Breast epithelium (tissue), 4 donors: Measurements from ENCODE around the gene RSPRY1. TPM values are rescaled to one million over a fixed set of nuclear protein-coding genes. Genes with fewer than 3 reads are reported as not detected.

Experiments used
- DNase-seq, 2 donors: peaks; one replicate each; pipeline ENCODE4 v3.0.0-alpha.2; 2019; ENCODE audit warnings: low spot score in 2 of 2
- H3K27ac ChIP-seq, 2 donors: fragments of 200-600 bp; sonication (generic) in 1 of 2; one replicate each; pipeline ENCODE4 v1.5.1; 2016 to 2019; ENCODE audit warnings: mild to moderate bottlenecking in 1 of 2
- H3K27me3 ChIP-seq, 2 donors: fragments of 200-600 bp; sonication (generic) in 1 of 2; one replicate each; pipeline versions ENCODE4 v1.5.1 to v1.6.0; 2017 to 2019; ENCODE audit warnings: control low read depth in 1 of 2, mild to moderate bottlenecking in 1 of 2
- H3K36me3 ChIP-seq: fragments of 200-600 bp; one replicate; pipeline ENCODE4 v1.5.1; 2019
- H3K4me1 ChIP-seq, 2 donors: fragments of 200-600 bp; sonication (generic); one replicate each; pipeline ENCODE4 v1.5.1; 2016 to 2019; ENCODE audit warnings: control low read depth in 1 of 2
- H3K4me3 ChIP-seq, 3 donors: fragments of 200-600 bp; sonication (generic); 1 replicate in 2 of 3; 2 replicates in 1 of 3; pipeline ENCODE4 v1.5.1; 2016 to 2019; ENCODE audit warnings: mild to moderate bottlenecking in 3 of 3, moderate library complexity in 2 of 3
- H3K9me3 ChIP-seq, 2 donors: fragments of 200-600 bp; sonication (generic) in 1 of 2; one replicate each; pipeline ENCODE4 v1.5.1; 2016 to 2019; ENCODE audit warnings: control low read depth in 1 of 2
- CTCF ChIP-seq, 3 donors: fragments of 450-650 bp; IDR thresholded peaks; one replicate each; pipeline ENCODE4 v1.5.1; 2016 to 2017; ENCODE audit warnings: antibody characterized with exemption in 3 of 3, mild to moderate bottlenecking in 3 of 3, moderate library complexity in 3 of 3
- POLR2A ChIP-seq: fragments of 450-650 bp; IDR thresholded peaks from one replicate; pipeline ENCODE4 v1.6.1; 2016; ENCODE audit warnings: antibody characterized with exemption, mild to moderate bottlenecking, moderate library complexity
- POLR2AphosphoS5 ChIP-seq, 3 donors: sonication (generic); formaldehyde crosslinking; IDR thresholded peaks; one replicate each; pipeline ENCODE4 v1.6.1; 2017; ENCODE audit warnings: antibody characterized with exemption in 3 of 3
- intact Hi-C: fragments of 100-400 bp; cut with DNase I; formaldehyde crosslinking; loops from one replicate; pipeline ENCODE4 v1.15.1; 2023; ENCODE audit warnings: low total_unique reads
- total RNA-seq, 3 donors: library from RNA; depleted of rRNA; stranded (reverse); fragments of >200 nt; gene quantifications; one replicate each; pipeline ENCODE4 v1.1.0, GENCODE V29; 2016

The RSPRY1 gene
- total RNA-seq, 3 donors from 2014 or later, result 26.4 to 52.4 (median 34.4) TPM

- Histone ChIP-seq H3K9me3 (no peaks in the 10 kb centered on the region), H3K4me1 (peaks cover 0 to 4% of the 10 kb centered on the region in 2 donors), H3K27ac (peak overlapping the region in 1 of 2 donors; percentile 9), H3K4me3 (no peak overlapping the region), H3K27me3 (no peaks in the 10 kb centered on the region), H3K36me3 (no peaks in the 10 kb centered on the region)
- no peak for TF ChIP-seq CTCF (IDR thresholded peaks at IDR 0.05)
- TF ChIP-seq POLR2A, result no peak
- TF ChIP-seq POLR2AphosphoS5 (IDR thresholded peaks at IDR 0.05), result no peak
- intact Hi-C loops, result no loop called here
- no peak for DNase-seq
Measured at GRCh38 chr16:57145046-57146021, 40.8 kb upstream of the RSPRY1 start.

DNA sequence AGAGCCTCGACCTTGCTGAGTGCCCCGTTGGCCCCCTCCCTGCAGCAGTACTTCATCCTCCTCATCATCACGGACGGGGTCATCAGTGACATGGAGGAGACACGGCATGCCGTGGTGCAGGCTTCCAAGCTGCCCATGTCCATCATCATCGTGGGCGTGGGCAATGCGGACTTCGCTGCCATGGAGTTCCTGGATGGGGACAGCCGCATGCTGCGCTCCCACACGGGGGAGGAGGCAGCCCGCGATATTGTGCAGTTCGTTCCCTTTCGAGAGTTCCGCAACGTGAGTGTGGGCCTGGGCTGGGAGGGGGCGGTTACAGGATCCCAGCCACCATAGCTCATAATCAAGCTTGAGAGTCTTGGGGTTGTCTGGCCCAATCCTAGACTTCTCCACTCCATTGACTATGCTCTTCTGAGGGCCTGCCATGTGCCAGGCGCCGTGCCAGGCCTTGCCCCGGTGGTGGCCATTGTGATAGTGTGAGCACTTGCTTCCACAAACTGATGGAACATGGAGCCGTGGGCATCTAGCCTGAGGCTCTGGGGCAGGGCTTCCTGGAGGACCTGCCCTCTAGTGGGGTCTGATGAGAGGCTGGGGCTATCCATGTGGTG, 40.0 kb upstream of the RSPRY1 start:
- no peak for DNase-seq
- intact Hi-C loops, result no loop called here

DNA sequence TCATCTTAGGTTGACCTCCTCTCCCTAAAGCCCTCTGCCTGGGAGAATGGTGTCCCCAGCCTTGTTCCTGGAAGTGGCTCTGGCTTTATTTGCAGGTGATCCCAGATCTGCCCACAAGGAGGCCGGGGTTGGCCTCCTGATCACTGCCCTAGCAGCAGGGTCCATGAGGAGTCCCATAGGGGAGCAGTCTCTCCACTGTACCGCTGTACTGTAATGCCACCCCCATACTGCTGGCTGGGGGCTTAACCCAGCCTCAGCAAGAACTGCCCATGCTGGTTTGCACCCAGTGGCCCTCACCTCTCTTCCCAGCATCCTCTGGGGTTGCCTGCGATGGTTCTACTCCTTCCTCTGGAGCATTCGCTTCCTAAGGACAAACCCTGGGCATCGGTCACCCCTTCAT, 39.4 kb upstream of the RSPRY1 start:
- peaks cover 0 to 4% of the 10 kb centered on the region in 2 donors for H3K4me1 ChIP-seq
- DNase-seq, result no peak
- peak overlapping the region in 1 of 2 donors; percentile 71 for H3K27ac ChIP-seq
- intact Hi-C loops, result no loop called here
- no peaks in the 10 kb centered on the region for H3K9me3 ChIP-seq
- H3K36me3 ChIP-seq, result no peaks in the 10 kb centered on the region
- TF ChIP-seq POLR2AphosphoS5 (IDR thresholded peaks at IDR 0.05) (no peak), CTCF (IDR thresholded peaks at IDR 0.05) (peak in 1 of 3 donors; percentile 11)
- no peaks in the 10 kb centered on the region for H3K27me3 ChIP-seq
- H3K4me3 ChIP-seq, result no peak overlapping the region

More for the DNA sequence above, 40.0 kb upstream of the RSPRY1 start:
- no peaks in the 10 kb centered on the region for H3K36me3 ChIP-seq
- H3K4me1 ChIP-seq, result peaks cover 0 to 4% of the 10 kb centered on the region in 2 donors
- H3K27ac ChIP-seq, result no peak overlapping the region
- H3K9me3 ChIP-seq, result no peaks in the 10 kb centered on the region
- H3K4me3 ChIP-seq, result no peak overlapping the region
- TF ChIP-seq POLR2AphosphoS5 (IDR thresholded peaks at IDR 0.05) (no peak), CTCF (IDR thresholded peaks at IDR 0.05) (no peak), POLR2A (no peak)
- H3K27me3 ChIP-seq, result no peaks in the 10 kb centered on the region

DNA sequence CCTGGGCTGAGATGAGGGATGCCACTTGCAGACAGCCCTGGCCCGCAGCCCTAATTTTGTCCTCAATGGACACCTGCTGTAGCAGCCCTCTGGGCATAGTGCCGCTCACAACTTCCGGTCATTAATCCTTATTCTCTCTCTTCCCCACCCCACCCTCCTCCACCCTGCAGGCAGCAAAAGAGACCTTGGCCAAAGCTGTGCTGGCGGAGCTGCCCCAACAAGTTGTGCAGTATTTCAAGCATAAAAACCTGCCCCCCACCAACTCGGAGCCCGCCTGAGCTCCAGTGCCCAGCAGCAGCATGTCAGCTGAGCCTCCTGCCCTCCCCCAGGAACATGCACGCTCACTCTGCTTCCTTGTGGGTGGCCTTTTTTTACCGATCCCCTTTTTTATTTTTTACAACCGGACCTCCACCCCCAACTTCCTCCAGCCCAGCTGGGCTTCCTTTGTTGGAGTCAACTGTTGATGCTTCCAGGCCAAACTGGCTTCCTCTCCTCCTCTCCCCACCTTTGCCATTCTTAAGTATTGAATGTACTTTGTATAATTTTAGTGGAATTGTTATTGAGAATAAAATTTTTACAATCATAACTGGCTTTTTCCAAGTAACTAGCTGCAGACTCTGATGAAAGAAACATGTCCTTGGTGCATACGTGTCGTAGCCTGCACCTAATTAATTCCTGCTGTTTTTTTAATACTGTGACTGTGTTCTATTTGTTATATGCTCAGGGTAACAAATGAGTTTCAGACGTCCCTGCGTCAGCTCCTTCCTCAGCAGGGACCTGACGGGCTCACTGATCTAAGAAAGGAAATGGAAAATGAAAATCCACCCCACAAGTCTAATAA, 38.5 kb upstream of the RSPRY1 start:
- intact Hi-C loops, result no loop called here
- peaks cover 0 to 4% of the 10 kb centered on the region in 2 donors for H3K4me1 ChIP-seq

More for the DNA sequence above, 38.5 kb upstream of the RSPRY1 start:
- TF ChIP-seq POLR2AphosphoS5 (IDR thresholded peaks at IDR 0.05) (no peak), POLR2A (no peak), CTCF (IDR thresholded peaks at IDR 0.05) (no peak)
- no peaks in the 10 kb centered on the region for H3K27me3 ChIP-seq
- no peaks in the 10 kb centered on the region for H3K9me3 ChIP-seq
- DNase-seq, result no peak
- no peak overlapping the region for H3K4me3 ChIP-seq
- peak overlapping the region; percentile 42 to 82 for H3K27ac ChIP-seq
- peaks cover under 1% of the 10 kb centered on the region for H3K36me3 ChIP-seq
